H1 (cell line): Measurements from ENCODE around the gene HSPA4. TPM values are rescaled to one million over a fixed set of nuclear protein-coding genes. Genes with fewer than 3 reads are reported as not detected.

ENCODE experiments used
- CTCF ChIA-PET: fragments of 300-600 bp; sonication (Branson Sonifier 250); formaldehyde crosslinking; loops from one replicate; lab custom pipeline; 2021; ENCODE audit not compliant: partially characterized antibody; lab: Charles Lee
- POLR2A ChIA-PET: fragments of 300-600 bp; sonication (Branson Sonifier 250); formaldehyde crosslinking; loops from one replicate; lab custom pipeline; 2021; ENCODE audit warnings: inconsistent platforms; ENCODE audit not compliant: partially characterized antibody; lab: Charles Lee
- DNase-seq, 2 experiments: peaks; one replicate each; pipeline versions ENCODE4 v3.0.0 to v3.0.0-alpha.2; 2010 to 2022; ENCODE audit warnings: low spot score in 2 of 2, low read depth in 1 of 2, mixed read lengths in 1 of 2
- FAIRE-seq: peaks from 2 replicates; lab custom pipeline; 2011; peaks lifted over from hg19 to GRCh38; lab: Jason Lieb, UNC
- H2AFZ ChIP-seq: 2 replicates; pipeline ENCODE4 v1.8.1; 2012; ENCODE audit warnings: low read length, inconsistent platforms
- H2AK5ac ChIP-seq: 2 replicates; pipeline ENCODE4 v1.6.1; 2013; ENCODE audit warnings: low read depth, low read length
- H2BK120ac ChIP-seq: replicated peaks from 2 replicates; pipeline ENCODE3; 2013; ENCODE audit warnings: low read depth, low read length, inconsistent platforms
- H2BK12ac ChIP-seq: 2 replicates; pipeline ENCODE4 v1.6.1; 2013; ENCODE audit warnings: low read depth, low read length
- H2BK15ac ChIP-seq: 2 replicates; pipeline ENCODE4 v1.6.1; 2013; ENCODE audit warnings: low read length
- H2BK20ac ChIP-seq: 2 replicates; pipeline ENCODE4 v1.6.1; 2013; ENCODE audit warnings: low read length
- H2BK5ac ChIP-seq: 2 replicates; pipeline ENCODE4 v1.6.1; 2013; ENCODE audit warnings: low read depth, low read length
- H3K14ac ChIP-seq: 2 replicates; pipeline ENCODE4 v1.6.1; 2013; ENCODE audit warnings: inconsistent platforms; ENCODE audit not compliant: insufficient read length
- H3K18ac ChIP-seq: 2 replicates; pipeline ENCODE4 v1.6.1; 2013; ENCODE audit warnings: low read length; ENCODE audit errors: extremely low read depth
- H3K23ac ChIP-seq: 2 replicates; pipeline ENCODE4 v1.6.1; 2013; ENCODE audit warnings: inconsistent platforms; ENCODE audit not compliant: insufficient read length
- H3K23me2 ChIP-seq: 2 replicates; pipeline ENCODE4 v1.6.1; 2013; ENCODE audit warnings: low read depth, low read length
- H3K27ac ChIP-seq: 2 replicates; pipeline ENCODE4 v1.6.1; 2011; ENCODE audit warnings: low read depth, low read length, inconsistent platforms
- H3K27me3 ChIP-seq, 4 experiments: replicated peaks in 1 of 4; 1 replicate in 1 of 4; 2 replicates in 3 of 4; pipeline versions ENCODE4 v1.6.1 to v1.8.1; 2011 to 2013; ENCODE audit warnings: low read length in 3 of 4, mild to moderate bottlenecking in 3 of 4, inconsistent platforms in 2 of 4, mixed read lengths in 2 of 4, moderate library complexity in 1 of 4; ENCODE audit not compliant: control insufficient read depth in 3 of 4, insufficient read depth in 3 of 4; ENCODE audit errors: extremely low read depth in 1 of 4
- H3K36me3 ChIP-seq, 4 experiments: 2 replicates each; pipeline versions ENCODE4 v1.6.1 to v1.8.1; 2011 to 2013; ENCODE audit warnings: mild to moderate bottlenecking in 4 of 4, low read length in 3 of 4, moderate library complexity in 2 of 4, control low read depth in 1 of 4, inconsistent platforms in 1 of 4; ENCODE audit not compliant: insufficient read depth in 4 of 4, control insufficient read depth in 2 of 4
- H3K4ac ChIP-seq: replicated peaks from 2 replicates; pipeline ENCODE3; 2013; ENCODE audit warnings: low read length, low read depth, mixed read lengths, inconsistent platforms; ENCODE audit not compliant: insufficient read length
- H3K4me1 ChIP-seq, 4 experiments: replicated peaks in 1 of 4; 1 replicate in 1 of 4; 2 replicates in 3 of 4; pipeline versions ENCODE4 v1.6.1 to v1.8.1; 2011 to 2013; ENCODE audit warnings: low read length in 3 of 4, inconsistent platforms in 2 of 4, mixed read lengths in 1 of 4; ENCODE audit not compliant: insufficient read depth in 4 of 4, control insufficient read depth in 3 of 4
- H3K4me2 ChIP-seq, 2 experiments: 2 replicates each; pipeline versions ENCODE4 v1.6.1 to v1.8.1; 2011 to 2013; ENCODE audit warnings: low read depth in 2 of 2, low read length in 2 of 2, control low read depth in 1 of 2, inconsistent platforms in 1 of 2, mild to moderate bottlenecking in 1 of 2; ENCODE audit not compliant: insufficient read depth in 1 of 2
- H3K4me3 ChIP-seq, 4 experiments: fragments of 200-600, 300-600 bp in 1 of 4; sonication (generic), shearing (Covaris generic), sonication (Bioruptor Twin) in 1 of 4; 2 replicates each; pipeline versions ENCODE4 v1.5.1 to v1.8.1; 2011 to 2016; ENCODE audit warnings: low read length in 4 of 4, low read depth in 3 of 4, control low read depth in 2 of 4, inconsistent platforms in 2 of 4, mild to moderate bottlenecking in 2 of 4, mixed read lengths in 1 of 4, moderate library complexity in 1 of 4; ENCODE audit not compliant: insufficient read depth in 2 of 4; ENCODE audit errors: extremely low read depth in 1 of 4
- H3K56ac ChIP-seq: replicated peaks from 2 replicates; pipeline ENCODE3; 2013; ENCODE audit warnings: low read depth, mild to moderate bottlenecking, mixed read lengths, low read length, inconsistent platforms; ENCODE audit not compliant: insufficient read length
- H3K79me1 ChIP-seq: 2 replicates; pipeline ENCODE4 v1.6.1; 2013; ENCODE audit warnings: low read depth, low read length, control low read depth
- H3K79me2 ChIP-seq, 2 experiments: 2 replicates each; pipeline versions ENCODE4 v1.6.1 to v1.8.1; 2012 to 2013; ENCODE audit warnings: low read length in 2 of 2, mild to moderate bottlenecking in 2 of 2, inconsistent platforms in 1 of 2; ENCODE audit not compliant: insufficient read depth in 2 of 2, control insufficient read depth in 1 of 2
- H3K9ac ChIP-seq, 4 experiments: replicated peaks in 1 of 4; 1 replicate in 1 of 4; 2 replicates in 3 of 4; pipeline versions ENCODE4 v1.6.1 to v1.8.1; 2011 to 2013; ENCODE audit warnings: low read depth in 3 of 4, low read length in 3 of 4, control low read depth in 2 of 4, mild to moderate bottlenecking in 2 of 4, moderate library complexity in 2 of 4, inconsistent platforms in 1 of 4; ENCODE audit errors: extremely low read depth in 1 of 4
- H3K9me3 ChIP-seq, 2 experiments: 2 replicates each; pipeline versions ENCODE4 v1.6.1 to v1.8.1; 2012 to 2013; ENCODE audit warnings: mild to moderate bottlenecking in 2 of 2, moderate library complexity in 2 of 2, control low read depth in 1 of 2, inconsistent platforms in 1 of 2, low read depth in 1 of 2, low read length in 1 of 2, mixed read lengths in 1 of 2; ENCODE audit not compliant: insufficient read depth in 2 of 2
- H4K20me1 ChIP-seq, 2 experiments: replicated peaks in 1 of 2; 2 replicates each; pipeline versions ENCODE3 to v1.8.1; 2011 to 2013; ENCODE audit warnings: inconsistent platforms in 2 of 2, low read length in 2 of 2, mild to moderate bottlenecking in 1 of 2; ENCODE audit not compliant: insufficient read depth in 2 of 2, control insufficient read depth in 1 of 2
- H4K5ac ChIP-seq: 2 replicates; pipeline ENCODE4 v1.6.1; 2013; ENCODE audit warnings: low read length, low read depth, mixed read lengths, inconsistent platforms; ENCODE audit not compliant: insufficient read length
- H4K8ac ChIP-seq: 2 replicates; pipeline ENCODE4 v1.8.0; 2013; ENCODE audit warnings: mild to moderate bottlenecking, moderate library complexity, low read length, inconsistent platforms; ENCODE audit not compliant: insufficient read depth; ENCODE audit errors: extremely low read depth
- H4K91ac ChIP-seq: replicated peaks from 2 replicates; pipeline ENCODE3; 2013; ENCODE audit warnings: low read length, mixed read lengths, inconsistent platforms; ENCODE audit not compliant: insufficient read length
- CBX5 ChIP-seq: fragments of 300-800, 300-1000 bp; sonication (generic); IDR thresholded peaks from 2 replicates; pipeline ENCODE4 v1.7.1; 2016; ENCODE audit warnings: antibody characterized with exemption, low read length, low read depth
- CREB1 ChIP-seq: IDR thresholded peaks from 2 replicates; pipeline ENCODE4 v1.6.1; 2012; ENCODE audit warnings: inconsistent platforms
- JUND ChIP-seq: IDR thresholded peaks from 2 replicates; pipeline ENCODE4 v1.6.1; 2011; ENCODE audit warnings: mild to moderate bottlenecking, improper control_type of control experiment, low read length
- KDM1A ChIP-seq: fragments of 200-600, 300-600 bp; sonication (generic); IDR thresholded peaks from 2 replicates; pipeline ENCODE4 v1.7.1; 2016; ENCODE audit warnings: mild to moderate bottlenecking, low read length, borderline replicate concordance
- RAD21 ChIP-seq, 2 experiments: IDR thresholded peaks in 1 of 2; conservative IDR thresholded peaks in 1 of 2; 2 replicates each; pipeline ENCODE4 v1.6.1; 2011; ENCODE audit warnings: low read depth in 2 of 2, low read length in 2 of 2, improper control_type of control experiment in 1 of 2, inconsistent platforms in 1 of 2, mild to moderate bottlenecking in 1 of 2, moderate library complexity in 1 of 2
- SP2 ChIP-seq: IDR thresholded peaks from 2 replicates; pipeline ENCODE4 v1.6.1; 2012; ENCODE audit warnings: mild to moderate bottlenecking, low read length, inconsistent platforms
- WGBS, 2 experiments: shearing (Covaris generic) in 1 of 2; methylation state at CpG; one replicate each; pipeline versions ENCODE4 v1.1.6 to v1.1.7; 2013 to 2015; ENCODE audit warnings: low lambda C conversion rate in 2 of 2, mixed read lengths in 2 of 2, inconsistent platforms in 1 of 2, low coverage in 1 of 2, missing lambda C conversion rate in 1 of 2; ENCODE audit not compliant: insufficient replicate concordance in 2 of 2, insufficient coverage in 1 of 2, insufficient read length in 1 of 2; ENCODE audit errors: extremely low coverage in 1 of 2, missing lambda C conversion rate in 1 of 2; 5-methylcytosine and 5-hydroxymethylcytosine counted together
- polyA plus RNA-seq, 7 experiments: library from polyadenylated mRNA; depleted of rRNA in 3 of 7; stranded (reverse) in 5 of 7; unstranded in 2 of 7; fragments of >200 nt in 5 of 7; fragments of 200-250 nt in 2 of 7; gene quantifications; 1 replicate in 5 of 7; 2 replicates in 1 of 7; 4 replicates in 1 of 7; pipeline versions ENCODE4 v1.2.1 to v1.2.3, GENCODE V29; 2011 to 2013; ENCODE audit warnings: missing spikeins in 2 of 7, mixed read lengths in 2 of 7
- total RNA-seq: library from RNA; stranded (reverse); fragmentation: NEBNext Ultra II Directional; extraction: Animal tissue kit (Norgen Biotek cat#: 25700); gene quantifications from 2 replicates; pipeline ENCODE4 v1.2.1, GENCODE V29; 2021

HSPA4 gene
- total and polyA plus RNA-seq, 2 of the 8 experiments (the other 6 are each of a cell fraction or from before 2014, with no cell fraction given), result 28.9 to 445 TPM

DNA sequence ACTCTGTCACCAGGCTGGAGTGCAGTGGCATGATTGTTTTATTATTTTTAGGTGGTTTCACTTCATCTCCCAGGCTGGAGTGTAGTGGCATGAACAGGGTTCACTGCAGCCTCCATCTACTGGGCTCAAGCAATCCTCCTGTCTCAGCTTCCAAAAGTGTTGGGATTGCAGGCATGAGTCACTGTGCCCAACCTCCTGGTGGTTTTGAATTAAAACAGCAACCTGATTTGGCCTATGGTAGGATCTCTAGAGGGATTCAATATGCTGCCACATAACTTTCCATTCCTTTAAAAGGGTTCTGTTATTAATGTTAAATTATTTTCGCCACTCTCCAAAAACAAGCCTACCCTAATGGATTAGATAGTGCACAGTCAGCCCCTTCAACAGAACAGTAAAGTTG is 9.9 kb upstream of the HSPA4 start:
- Histone ChIP-seq H3K14ac (no peak overlapping the region), H2BK12ac (no peak overlapping the region; the same call in 1 of the 2 replicates), H3K4ac (peak overlapping the region; percentile 69), H4K20me1 (no peaks in the 10 kb centered on the region), H2AFZ (0 out of 2 replicates have a peak overlapping the region, but pooled peaks have one; percentile 88), H3K9ac (no peak overlapping the region), H2AK5ac (no peak overlapping the region), H3K23me2 (no peaks in the 10 kb centered on the region), H3K4me2 (no peak overlapping the region), H3K27me3 (no peaks in the 10 kb centered on the region), H3K9me3 (no peaks in the 10 kb centered on the region), H4K91ac (no peak overlapping the region), H3K23ac (no peak overlapping the region), H4K8ac (no peak overlapping the region), H3K56ac (no peak overlapping the region), H2BK15ac (no peak overlapping the region), H3K36me3 (no peaks in the 10 kb centered on the region), H3K79me2 (no peaks in the 10 kb centered on the region), H3K27ac (no peak overlapping the region), H3K79me1 (no peaks in the 10 kb centered on the region), H2BK5ac (no peak overlapping the region; the same call in 1 of the 2 replicates), H2BK120ac (no peak overlapping the region), H3K4me1 (no peaks in the 10 kb centered on the region), H3K4me3 (no peak overlapping the region), H2BK20ac (no peak overlapping the region), H3K18ac (no peak overlapping the region), H4K5ac (no peak overlapping the region)
- FAIRE-seq (no peak), DNase-seq (no peak)
- CTCF ChIA-PET, result no interaction called here
- TF ChIP-seq RAD21 (IDR thresholded peaks at IDR 0.05 in 1 of 2, conservative IDR thresholded peaks at IDR 0.05 in 1 of 2; ENCODE audit: low read depth in 2 of 2, low read length in 2 of 2) (peak in 1 of 2 experiments; percentile 19; a peak in 1 of 4 replicates), CBX5 (no peak), CREB1 (no peak), JUND (peak; percentile 39; the same call in 1 of the 2 replicates), SP2 (no peak), KDM1A (no peak)
- 86% methylated on average over 1 of the region's 1 CpG; no CpG with 5 or more reads in 1 of the 2 experiments for WGBS, 2 experiments
- POLR2A ChIA-PET, result interaction anchor here (0.6 to 4.6 kb wide), 2 partner anchors 9 to 19 kb away, joined by 3 to 28 read pairs; partner anchors contain the start of gene HSPA4
